ENCODE measurements around the gene MRPL42. TPM values are rescaled to one million over a fixed set of nuclear protein-coding genes. Genes with fewer than 3 reads are reported as not detected.

Gene MRPL42
- total RNA-seq, 4 donors from 2014 or later, result 22.9 to 59.9 (median 43.4) TPM

DNA sequence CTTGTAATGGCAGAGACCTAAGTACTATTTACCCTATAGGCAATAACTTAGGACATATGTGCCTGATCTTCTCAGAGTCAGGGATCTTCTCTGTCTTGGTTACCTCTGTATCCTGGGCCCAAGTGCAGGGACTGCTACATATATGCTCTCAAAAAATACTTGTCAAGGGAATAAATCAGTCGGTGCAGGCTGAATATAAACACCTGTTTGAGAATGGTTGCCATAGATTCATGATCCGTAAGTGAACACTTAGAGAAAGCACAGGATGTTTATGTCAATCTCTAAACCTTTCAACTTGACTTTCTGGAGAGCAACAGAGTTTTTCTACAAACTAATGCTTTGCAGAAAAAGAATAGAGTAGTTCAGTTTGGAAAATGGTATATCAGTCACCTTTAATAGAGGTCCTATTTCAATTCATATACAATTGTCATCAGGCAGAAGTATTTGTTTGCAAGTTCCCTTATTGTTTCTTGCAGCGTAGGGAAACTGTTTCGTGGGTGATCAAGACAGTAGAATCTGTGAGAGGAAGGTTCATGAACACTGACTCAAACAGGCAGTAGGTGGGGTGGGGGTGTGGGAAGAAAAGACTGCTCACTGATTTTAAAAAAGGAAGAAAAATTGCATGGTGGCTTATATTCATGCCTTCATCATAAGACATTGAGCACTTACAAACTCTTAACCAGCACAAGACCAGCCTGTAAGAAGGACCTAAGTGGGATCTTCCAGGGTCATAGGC is 19.6 kb upstream of the MRPL42 start:
- DNase-seq, result no peak
- Histone ChIP-seq H3K9me3 (no peaks in the 10 kb centered on the region), H3K4me1 (peaks cover 2 to 14% (median 4%) of the 10 kb centered on the region in 3 donors), H3K4me3 (no peak overlapping the region), H3K27ac (no peak overlapping the region), H3K27me3 (no peaks in the 10 kb centered on the region), H3K36me3 (no peaks in the 10 kb centered on the region)
- TF ChIP-seq POLR2A (IDR thresholded peaks at IDR 0.05), result no peak
- TF ChIP-seq, protein P1, sequence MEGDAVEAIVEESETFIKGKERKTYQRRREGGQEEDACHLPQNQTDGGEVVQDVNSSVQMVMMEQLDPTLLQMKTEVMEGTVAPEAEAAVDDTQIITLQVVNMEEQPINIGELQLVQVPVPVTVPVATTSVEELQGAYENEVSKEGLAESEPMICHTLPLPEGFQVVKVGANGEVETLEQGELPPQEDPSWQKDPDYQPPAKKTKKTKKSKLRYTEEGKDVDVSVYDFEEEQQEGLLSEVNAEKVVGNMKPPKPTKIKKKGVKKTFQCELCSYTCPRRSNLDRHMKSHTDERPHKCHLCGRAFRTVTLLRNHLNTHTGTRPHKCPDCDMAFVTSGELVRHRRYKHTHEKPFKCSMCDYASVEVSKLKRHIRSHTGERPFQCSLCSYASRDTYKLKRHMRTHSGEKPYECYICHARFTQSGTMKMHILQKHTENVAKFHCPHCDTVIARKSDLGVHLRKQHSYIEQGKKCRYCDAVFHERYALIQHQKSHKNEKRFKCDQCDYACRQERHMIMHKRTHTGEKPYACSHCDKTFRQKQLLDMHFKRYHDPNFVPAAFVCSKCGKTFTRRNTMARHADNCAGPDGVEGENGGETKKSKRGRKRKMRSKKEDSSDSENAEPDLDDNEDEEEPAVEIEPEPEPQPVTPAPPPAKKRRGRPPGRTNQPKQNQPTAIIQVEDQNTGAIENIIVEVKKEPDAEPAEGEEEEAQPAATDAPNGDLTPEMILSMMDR (IDR thresholded peaks at IDR 0.05), result no peak
- intact Hi-C loops (cut with DNase I), result no loop called here
- 48 to 58% methylated on average over 4 of the region's 4 CpGs for whole genome bisulfite sequencing, 2 donors

- no peak for DNase-seq
- Histone ChIP-seq H3K9me3 (no peaks in the 10 kb centered on the region), H3K27me3 (no peaks in the 10 kb centered on the region), H3K4me1 (peaks cover 0 to 4% (median 2%) of the 10 kb centered on the region in 3 donors), H3K27ac (no peak overlapping the region), H3K4me3 (no peak overlapping the region), H3K36me3 (no peaks in the 10 kb centered on the region)
- intact Hi-C loops (cut with DNase I), result no loop called here
- TF ChIP-seq POLR2A (IDR thresholded peaks at IDR 0.05), result no peak
- TF ChIP-seq, protein P1 (IDR thresholded peaks at IDR 0.05), result no peak
- WGBS, 2 donors, result 44 to 50% methylated on average over 5 of the region's 5 CpGs
Observed at GRCh38 chr12:93448796-93449195, 18.5 kb upstream of the MRPL42 start.

- no peak overlapping the region for H3K4me3 ChIP-seq
- H3K9me3 ChIP-seq, result no peaks in the 10 kb centered on the region
- intact Hi-C loops (cut with DNase I), result no loop called here
- H3K27ac ChIP-seq, result no peak overlapping the region
- TF ChIP-seq, protein P1 (IDR thresholded peaks at IDR 0.05), result no peak
- no peak for TF ChIP-seq POLR2A (IDR thresholded peaks at IDR 0.05)
- no peaks in the 10 kb centered on the region for H3K27me3 ChIP-seq
- no peaks in the 10 kb centered on the region for H3K4me1 ChIP-seq
- no peak for DNase-seq
- no peaks in the 10 kb centered on the region for H3K36me3 ChIP-seq
- 71 to 76% methylated on average over 1 of the region's 1 CpG for WGBS, 2 donors
Observed at GRCh38 chr12:93449277-93449676, 18.0 kb upstream of the MRPL42 start.

GRCh38 chr12:93451423-93452158 is 15.7 kb upstream of the MRPL42 start:
- Histone ChIP-seq H3K4me1 (no peaks in the 10 kb centered on the region), H3K9me3 (no peaks in the 10 kb centered on the region), H3K4me3 (no peak overlapping the region), H3K27ac (no peak overlapping the region), H3K36me3 (no peaks in the 10 kb centered on the region), H3K27me3 (no peaks in the 10 kb centered on the region)
- TF ChIP-seq, protein P1 (IDR thresholded peaks at IDR 0.05), result no peak
- no peak for TF ChIP-seq POLR2A (IDR thresholded peaks at IDR 0.05)
- intact Hi-C loops (cut with DNase I), result no loop called here
- DNase-seq, result no peak
- 41 to 52% methylated on average over 3 of the region's 3 CpGs for WGBS, 2 donors

DNA sequence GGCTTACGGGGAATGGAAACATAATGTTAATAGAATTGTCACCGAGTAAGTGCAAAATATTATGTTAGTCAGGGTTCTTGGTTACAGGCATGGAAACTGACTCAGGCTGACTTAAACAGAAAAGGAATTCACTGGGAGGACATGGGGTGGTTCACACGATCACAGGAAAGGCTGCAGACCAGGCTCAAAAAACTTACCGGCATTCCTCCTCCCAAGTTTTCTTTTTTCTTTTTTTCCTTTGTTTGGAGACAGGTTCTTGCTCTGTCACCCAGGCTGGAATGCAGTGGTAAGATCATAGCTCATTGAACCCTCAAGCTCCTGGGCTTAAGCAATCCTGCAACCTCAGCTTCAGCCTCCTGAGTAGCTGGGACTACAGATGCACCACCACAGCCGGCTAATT is 13.7 kb upstream of the MRPL42 start:
- DNase-seq, result no peak
- H3K4me3 ChIP-seq, result no peak overlapping the region
- H3K4me1 ChIP-seq, result no peaks in the 10 kb centered on the region
- no peaks in the 10 kb centered on the region for H3K36me3 ChIP-seq
- H3K27ac ChIP-seq, result no peak overlapping the region
- intact Hi-C loops (cut with DNase I), result no loop called here
- H3K27me3 ChIP-seq, result no peaks in the 10 kb centered on the region
- TF ChIP-seq POLR2A (IDR thresholded peaks at IDR 0.05), result no peak
- TF ChIP-seq, protein P1 (IDR thresholded peaks at IDR 0.05), result no peak
- 89 to 94% methylated on average over 5 of the region's 5 CpGs for WGBS, 2 donors
- no peaks in the 10 kb centered on the region for H3K9me3 ChIP-seq

All from esophagus squamous epithelium (tissue), 5 donors.